VCaP (cell line): ENCODE measurements around the gene TRNT1.

Experiments
- H3K27ac ChIP-seq: fragments of 450-650 bp; 2 replicates; pipeline ENCODE4 v1.5.1; 2017
- CTCF ChIP-seq: fragments of 450-650 bp; conservative IDR thresholded peaks from 2 replicates; pipeline ENCODE4 v1.5.1; 2017; ENCODE audit warnings: mild to moderate bottlenecking, moderate library complexity

The TRNT1 gene

GRCh38 chr3:3105815-3106214, 20.9 kb upstream of the TRNT1 start:
- H3K27ac ChIP-seq: no peak overlapping the region
- no peak for TF ChIP-seq CTCF

- H3K27ac ChIP-seq: no peak overlapping the region; the same call in 1 of the 2 replicates
- TF ChIP-seq CTCF: no peak
These were observed 19.6 kb upstream of the TRNT1 start for GRCh38 chr3:3107181-3107580.

DNA sequence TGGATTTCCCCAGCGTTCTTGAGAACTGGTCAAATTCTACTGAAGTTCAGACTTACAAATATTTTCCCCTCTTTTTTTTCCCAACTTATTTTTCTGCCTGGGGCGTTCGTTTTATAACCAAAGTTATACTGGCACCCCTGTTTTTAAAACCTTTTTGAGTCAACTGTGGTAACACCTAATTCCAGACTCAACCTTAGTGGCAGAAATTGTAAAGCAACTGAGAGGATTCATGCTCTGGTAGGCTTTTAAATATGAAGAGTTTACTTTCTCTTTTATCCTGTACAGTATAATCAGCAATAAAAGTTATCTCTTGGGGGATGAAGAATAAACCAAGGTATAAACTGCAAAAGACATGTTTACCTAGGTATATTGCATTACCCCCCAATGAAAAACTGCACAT, 18.9 kb upstream of the TRNT1 start:
- peak overlapping the region; percentile 16; the same call in 1 of the 2 replicates for H3K27ac ChIP-seq
- no peak for TF ChIP-seq CTCF

- H3K27ac ChIP-seq: peak overlapping the region; percentile 40
- TF ChIP-seq CTCF: no peak
These were observed 17.1 kb upstream of the TRNT1 start for GRCh38 chr3:3109407-3110298.

DNA sequence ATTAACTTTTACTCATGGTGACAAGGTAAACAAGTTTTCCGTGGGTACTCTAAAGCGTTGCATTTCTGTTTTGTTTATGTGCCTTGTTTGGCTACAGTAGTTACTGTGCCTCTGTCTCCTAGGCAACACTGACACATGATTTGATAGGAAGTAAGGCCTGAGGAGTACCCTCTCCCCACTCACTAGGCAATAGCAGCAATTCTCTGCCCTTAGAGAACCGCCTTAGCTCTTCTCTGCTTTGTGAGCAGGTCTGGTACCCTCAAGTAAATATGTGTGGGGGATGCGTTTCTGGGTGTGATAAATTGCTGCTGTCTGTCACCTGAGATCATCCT, 16.5 kb upstream of the TRNT1 start, which contains the start of gene IL5RA:
TSS of gene IL5RA (minus strand) at position 76 of the 332 bp plus-strand sequence. CDS start 5,390 bp downstream, outside the sequence.
- peak within 1 kb of the TSS; percentile 40 for H3K27ac ChIP-seq
- TF ChIP-seq CTCF: no peak

DNA sequence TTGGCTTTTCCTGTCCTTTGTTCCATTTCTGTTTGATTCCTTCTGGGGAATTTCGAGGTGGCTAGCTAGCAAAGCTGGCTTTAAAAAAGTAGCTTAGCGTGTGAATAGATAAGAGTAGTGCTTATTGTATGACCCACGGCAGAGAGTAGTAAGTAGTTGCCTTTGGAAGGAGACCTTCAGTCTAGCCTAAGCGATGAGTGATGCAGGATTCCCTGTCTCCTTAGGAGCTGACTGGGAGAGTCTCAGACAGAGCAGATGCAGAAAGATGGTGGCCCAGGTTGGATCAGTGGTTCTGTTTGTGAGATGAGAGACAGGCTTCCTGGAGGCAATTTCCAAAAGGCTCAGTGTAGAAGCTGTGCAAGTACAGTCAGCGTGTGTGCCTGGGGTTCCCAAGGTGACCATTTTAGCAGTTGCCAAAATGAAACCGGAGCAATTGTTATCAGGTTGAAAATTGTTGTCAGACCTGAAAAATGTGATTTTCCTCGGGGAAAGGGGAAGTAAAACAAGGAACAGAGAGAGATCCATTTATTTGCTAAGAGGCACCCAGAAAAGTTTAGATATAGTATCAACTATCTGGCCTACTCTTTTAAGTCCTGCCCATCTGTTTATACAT, 15.9 kb upstream of the TRNT1 start:
- H3K27ac ChIP-seq: peak overlapping the region; percentile 40

More for the DNA sequence above, 15.9 kb upstream of the TRNT1 start:
- no peak for TF ChIP-seq CTCF
